Stimulated activated naive CD4-positive, alpha-beta T cell treated with Interleukin-2 at 50 U/mL for 16 hours (primary cell): ENCODE measurements around the gene ZNF566.
"Not testable (repeated sequence)": the region's sequence is repeated elsewhere in the genome, so short reads cannot be mapped to it uniquely, and the experiment has no call there.

ENCODE experiments used
- DNase-seq: peaks from one replicate; lab custom pipeline; 2025; lab: John Stamatoyannopoulos, UW

Gene ZNF566

DNA sequence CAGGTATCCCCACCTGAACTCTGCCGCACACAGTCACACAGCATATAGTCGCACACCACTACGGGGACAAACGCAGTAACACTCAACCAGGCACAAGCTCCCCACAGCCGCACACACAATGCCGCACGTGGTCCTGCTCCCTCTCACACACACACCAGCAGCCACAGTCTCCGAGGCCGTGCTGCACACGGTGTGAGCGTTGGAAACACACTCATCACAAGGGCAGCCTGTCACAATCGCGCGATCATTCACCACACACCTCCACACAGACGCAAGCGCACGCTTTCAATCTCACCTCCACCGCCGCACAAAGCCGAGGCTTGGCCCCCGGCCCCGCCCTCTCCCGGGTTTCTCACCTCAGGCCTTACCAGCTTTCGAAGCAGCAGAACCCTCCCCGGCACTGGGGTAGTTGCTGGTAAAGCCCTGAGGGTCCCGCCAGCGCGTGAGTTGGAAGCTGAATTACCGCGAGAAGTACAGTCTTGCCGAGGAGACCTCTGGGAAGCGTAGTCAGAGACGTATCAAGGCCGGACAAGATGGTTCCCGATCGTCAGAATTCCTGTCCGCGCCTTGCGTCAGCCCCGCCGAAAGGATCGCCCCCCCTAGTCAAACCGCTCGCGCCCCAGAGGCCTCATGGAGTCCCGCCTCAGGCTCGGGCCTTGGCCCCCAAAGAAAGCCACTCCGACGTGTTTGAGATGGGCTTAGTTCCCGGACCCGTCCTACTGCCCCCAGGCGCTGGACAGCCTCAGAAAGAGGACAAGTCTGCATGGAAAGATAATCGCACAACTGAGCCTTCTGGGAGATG is at the start of gene ZNF566:
TSS of gene ZNF566 (minus strand) at position 444 of the 802 bp plus-strand sequence. CDS start 13,004 bp downstream, outside the sequence.
- peak; percentile 96 for DNase-seq

- no peak for DNase-seq
These were observed 39.7 kb upstream of the ZNF566 start for GRCh38 chr19:36528921-36529518.

DNA sequence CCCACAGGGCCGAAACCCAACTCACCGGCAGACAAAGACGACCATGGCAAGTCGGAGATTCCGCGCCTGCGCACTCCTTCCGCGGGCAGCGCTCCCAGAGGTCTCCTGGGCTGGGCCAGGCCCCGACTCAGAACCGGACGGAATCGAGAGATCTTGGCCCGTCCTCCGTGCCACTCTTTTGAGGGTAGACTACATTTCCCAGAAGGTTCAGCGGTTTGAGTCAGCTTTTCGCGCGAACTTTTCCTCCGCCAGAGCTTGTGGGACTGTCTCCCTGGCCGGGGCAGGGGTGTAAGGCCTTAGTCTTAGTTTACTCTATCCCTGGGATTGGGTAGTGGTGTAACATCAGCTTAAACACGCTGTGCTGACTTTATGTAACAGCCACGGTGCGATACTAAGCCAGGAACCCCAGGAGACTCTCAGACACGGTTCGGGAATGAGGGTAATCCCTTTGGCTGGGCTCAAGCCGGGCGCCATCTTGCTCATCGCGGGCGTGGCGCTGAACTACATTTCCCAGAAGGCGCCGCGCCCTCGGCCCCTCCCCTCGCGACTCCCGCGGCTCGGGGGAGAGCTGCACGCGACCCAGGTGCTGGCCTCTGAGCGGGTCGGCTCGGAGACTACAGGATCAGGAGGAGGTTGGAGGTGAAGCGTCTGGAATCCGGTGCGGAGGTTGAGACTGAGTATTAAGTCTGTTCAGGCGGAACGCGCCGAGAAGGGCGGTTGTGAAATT is 39.0 kb upstream of the ZNF566 start, which contains the start of gene ZNF260:
TSS of gene ZNF260 (minus strand) at position 78 of the 727 bp plus-strand sequence. CDS start 13,033 bp downstream, outside the sequence.
- DNase-seq = peak; percentile 94

- no peak for DNase-seq
These were observed 38.5 kb upstream of the ZNF566 start for GRCh38 chr19:36527873-36528193.

DNA sequence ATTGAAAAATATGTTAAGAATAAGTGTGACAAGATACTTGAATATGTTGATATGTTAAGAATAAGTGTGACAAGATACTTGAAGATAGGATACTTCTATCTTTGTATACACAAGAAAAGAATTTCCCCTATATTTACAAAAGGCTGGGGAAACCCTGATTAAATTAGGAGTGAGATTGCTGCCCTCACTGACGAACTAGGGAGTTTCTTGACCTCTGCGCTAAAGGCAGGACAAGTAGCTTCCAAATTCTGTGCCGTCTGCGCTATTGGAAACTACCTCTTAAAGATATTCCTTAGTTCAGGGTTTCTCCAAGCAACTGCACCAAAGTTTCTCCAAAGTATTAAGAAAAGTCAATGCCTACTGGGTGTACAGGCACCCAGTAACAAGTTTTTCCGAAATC is 38.0 kb upstream of the ZNF566 start:
- DNase-seq = no peak

DNA sequence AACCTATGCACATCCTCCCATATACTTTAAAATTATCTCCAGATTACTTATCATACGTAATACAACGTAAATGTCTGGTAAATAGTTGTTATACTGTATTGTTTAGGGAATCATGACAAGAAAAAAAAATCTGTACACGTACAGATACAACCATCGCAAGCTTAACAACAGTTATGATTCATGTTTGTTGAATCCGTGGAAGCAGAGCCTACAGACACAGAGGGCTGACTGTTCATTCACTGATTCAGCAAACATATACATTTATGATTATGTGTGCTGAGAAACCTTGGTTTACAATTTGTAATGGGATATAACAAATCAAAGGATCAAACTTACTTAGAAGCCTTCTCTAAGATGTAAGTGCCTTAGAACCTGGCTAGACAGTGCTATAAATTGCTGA is 37.2 kb upstream of the ZNF566 start:
- no peak for DNase-seq

- DNase-seq = no peak
These were observed 35.3 kb upstream of the ZNF566 start for GRCh38 chr19:36524617-36525016.

DNA sequence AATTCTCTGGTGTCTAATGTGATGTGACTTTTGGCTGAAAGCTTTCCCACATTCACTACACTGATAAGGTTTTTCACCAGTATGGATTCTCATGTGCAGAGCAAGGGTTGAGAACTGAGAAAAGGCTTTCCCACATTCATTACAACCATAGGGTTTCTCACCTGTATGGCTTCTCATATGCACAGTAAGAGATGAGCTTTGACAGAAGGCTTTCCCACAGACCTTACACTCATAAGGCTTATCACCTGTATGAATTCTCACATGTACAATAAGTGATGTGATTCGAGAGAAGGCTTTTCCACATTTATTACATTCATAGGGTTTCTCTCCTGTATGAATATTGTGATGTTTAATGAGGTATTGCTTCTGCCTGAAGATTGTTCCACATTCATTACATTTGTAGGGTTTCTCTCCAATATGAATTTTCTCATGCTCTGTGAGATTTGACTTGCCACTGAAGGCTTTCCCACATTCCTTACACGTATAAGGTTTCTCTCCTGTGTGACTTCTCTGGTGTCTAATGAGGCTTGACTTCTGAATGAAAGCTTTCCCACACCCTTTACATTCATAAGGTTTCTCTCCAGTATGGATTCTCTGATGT is 24.8 kb upstream of the ZNF566 start:
- DNase-seq = no peak

DNA sequence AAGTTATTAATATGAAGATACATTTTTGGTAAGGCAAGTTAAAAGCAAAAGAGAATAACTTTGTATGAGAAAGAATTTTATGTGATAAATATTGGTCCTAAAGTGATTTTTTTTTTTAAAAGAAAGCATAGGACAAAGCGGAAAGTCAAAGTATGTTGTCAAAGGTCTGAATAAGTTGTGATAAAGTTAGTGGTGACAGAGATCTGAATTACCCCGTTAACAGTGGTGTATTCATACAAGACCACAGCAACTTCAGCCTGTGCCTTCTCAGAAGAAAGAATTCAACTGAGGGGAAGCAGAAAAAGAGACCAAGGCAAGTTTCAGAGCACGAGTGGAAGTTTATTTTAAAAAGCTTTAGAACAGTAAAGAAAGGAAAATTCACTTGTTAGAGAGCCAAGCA is 19.0 kb upstream of the ZNF566 start:
- no peak for DNase-seq

GRCh38 chr19:36501973-36502372 is 12.6 kb upstream of the ZNF566 start:
- no peak for DNase-seq

GRCh38 chr19:36497001-36497400 is 7.6 kb upstream of the ZNF566 start:
- no peak for DNase-seq

DNA sequence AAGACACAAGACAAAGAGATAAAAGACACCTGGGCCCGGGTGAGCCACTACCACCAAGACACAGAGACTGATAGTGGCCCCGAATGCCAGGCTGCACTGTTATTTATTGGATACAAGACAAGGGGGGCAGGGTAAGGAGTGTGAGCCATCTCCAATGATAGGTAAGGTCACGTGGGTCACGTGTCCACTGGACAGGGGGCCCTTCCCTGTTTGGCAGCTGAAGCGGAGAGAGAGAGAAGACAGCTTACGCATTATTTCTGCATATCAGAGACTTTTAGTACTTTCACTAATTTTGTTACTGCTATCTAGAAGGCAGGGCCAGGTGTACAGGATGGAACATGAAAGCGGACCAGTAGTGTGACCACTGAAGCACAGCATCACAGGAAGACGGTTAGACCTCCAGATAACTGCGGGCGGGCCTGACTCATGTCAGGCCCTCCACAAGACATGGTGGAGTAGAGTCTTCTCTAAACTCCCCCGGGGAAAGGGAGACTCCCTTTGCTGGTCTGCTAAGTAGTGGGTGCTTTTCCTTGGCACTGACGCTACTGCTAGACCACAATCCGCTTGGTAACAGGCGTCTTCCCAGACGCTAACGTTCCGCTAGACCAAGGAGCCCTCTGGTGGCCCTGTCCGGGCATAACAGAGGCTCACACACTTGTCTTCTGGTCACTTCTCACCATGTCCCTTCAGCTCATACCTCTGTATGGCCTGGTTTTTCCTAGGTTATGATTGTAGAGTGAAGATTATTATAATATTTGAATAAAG is 3.5 kb upstream of the ZNF566 start:
- not testable (repeated sequence) for DNase-seq

DNA sequence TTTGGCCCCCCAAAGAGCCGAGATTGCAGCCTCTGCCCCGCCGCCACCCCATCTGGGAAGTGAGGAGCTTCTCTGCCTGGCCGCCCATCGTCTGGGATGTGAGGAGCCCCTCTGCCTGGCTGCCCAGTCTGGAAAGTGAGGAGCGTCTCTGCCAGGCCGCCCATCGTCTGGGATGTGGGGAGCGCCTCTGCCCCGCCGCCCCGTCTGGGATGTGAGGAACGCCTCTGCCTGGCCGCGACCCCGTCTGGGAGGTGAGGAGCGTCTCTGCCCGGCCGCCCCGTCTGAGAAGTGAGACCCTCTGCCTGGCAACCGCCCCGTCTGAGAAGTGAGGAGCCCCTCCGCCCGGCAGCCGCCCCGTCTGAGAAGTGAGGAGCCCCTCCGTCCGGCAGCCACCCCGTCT is 1.5 kb upstream of the ZNF566 start:
- not testable (repeated sequence) for DNase-seq

- peak; percentile 73 for DNase-seq
These were observed 607 bp upstream of the ZNF566 start for GRCh38 chr19:36489920-36490415.

- DNase-seq = peak; percentile 61
These were observed 579 bp downstream of the ZNF566 start for GRCh38 chr19:36488846-36489117.

- DNase-seq = no peak
These were observed 1.1 kb downstream of the ZNF566 start for GRCh38 chr19:36488118-36488845.

DNA sequence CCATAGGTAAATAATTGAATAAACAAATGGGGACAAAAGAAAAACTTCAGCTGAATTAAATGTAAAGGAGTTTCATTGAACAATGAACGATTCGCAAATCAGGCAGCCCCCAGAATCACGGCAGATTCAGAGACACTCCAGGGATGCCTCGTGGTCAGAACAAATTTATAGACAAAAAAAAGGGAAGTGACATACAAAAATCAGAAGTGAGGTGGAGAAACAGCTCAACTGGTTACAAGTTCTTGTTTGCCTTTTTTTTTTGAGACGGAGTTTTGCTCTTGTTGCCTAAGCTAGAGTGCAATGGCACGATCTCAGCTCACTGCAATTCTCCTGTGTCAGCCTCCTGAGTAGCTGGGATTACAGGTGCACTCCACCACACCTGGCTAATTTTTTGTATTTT is 5.7 kb downstream of the ZNF566 start:
- no peak for DNase-seq

GRCh38 chr19:36482876-36483275 is 6.5 kb downstream of the ZNF566 start:
- DNase-seq = no peak

DNA sequence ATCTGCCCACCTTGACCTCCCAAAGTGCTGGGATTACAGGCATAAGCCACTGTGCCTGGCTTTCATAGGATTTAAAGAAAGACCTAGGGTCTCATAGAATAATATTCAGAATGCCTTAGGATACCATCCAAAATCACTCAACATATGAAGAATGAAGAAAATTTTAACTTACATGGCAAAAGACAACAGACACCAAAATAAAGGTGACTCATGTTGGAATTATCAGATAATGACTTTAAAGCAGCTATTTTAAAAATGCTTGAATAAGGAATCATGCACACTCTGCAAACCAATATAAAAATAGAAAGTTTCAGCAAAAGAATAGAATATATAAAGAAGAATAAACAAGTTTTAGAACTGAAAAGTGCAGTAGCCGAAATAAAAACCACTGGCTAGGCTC is 29.3 kb downstream of the ZNF566 start:
- DNase-seq = no peak

DNA sequence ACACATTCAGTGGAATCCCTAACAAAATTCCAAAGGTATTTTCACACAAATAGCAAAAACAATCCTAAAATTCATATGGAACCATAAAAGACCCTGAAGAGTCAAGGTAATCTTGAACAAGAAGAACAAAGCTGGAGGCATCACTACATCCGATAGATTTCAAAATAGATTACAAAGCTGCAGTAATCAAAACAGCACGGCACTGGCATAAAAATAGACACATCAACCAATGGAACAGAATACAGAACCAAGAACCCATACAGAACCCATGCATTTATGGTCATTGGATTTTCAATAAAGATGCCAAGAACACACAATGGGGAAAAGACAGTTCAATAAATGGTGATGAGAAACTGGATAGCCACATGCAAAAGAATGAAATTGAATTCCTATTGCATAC is 32.5 kb downstream of the ZNF566 start:
- DNase-seq = no peak

GRCh38 chr19:36449059-36449670 is 40.2 kb downstream of the ZNF566 start:
- no peak for DNase-seq
